Measurements from ENCODE around the gene ARHGAP26. TPM values are rescaled to one million over a fixed set of nuclear protein-coding genes. Genes with fewer than 3 reads are reported as not detected.

ARHGAP26 gene
- total RNA-seq, 1 experiment from 2014 or later, result 34.5 TPM

DNA sequence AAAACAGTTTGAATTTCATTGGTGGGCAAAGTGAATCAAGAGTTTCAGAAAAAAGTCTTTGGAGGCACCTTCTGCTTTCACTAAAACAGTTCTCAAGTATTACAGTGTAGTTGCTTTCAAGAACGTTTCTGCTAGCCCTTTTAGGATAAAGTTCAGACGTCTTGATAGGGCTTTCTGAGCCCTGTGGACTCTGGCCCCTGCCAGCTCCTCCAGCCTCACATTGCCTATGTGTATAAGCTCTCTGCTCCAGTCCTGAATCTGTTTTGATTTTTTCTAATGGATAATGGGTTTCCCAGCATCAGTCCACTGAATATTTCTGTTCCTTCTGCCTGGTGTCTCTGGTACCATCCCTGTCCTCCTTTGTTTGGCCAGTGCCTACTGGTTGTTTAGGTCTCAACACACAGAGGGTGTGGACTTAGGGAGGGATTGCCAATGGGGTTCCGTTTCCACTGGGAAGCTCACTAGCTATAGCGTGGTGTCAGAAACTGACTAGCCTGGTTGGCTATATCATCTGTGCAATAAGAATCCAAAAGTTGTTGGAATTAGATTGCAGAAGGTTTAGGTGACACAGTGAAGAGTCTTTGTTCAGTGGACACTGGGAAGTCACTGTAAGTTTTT, 26.4 kb downstream of the ARHGAP26 start:
- intact Hi-C loops (cut with micrococcal nuclease), result no loop called here
- Histone ChIP-seq H2AFZ (ENCODE audit: low read depth, low read length, poor library complexity, severe bottlenecking) (no peak overlapping the region), H4K20me1 (ENCODE audit: insufficient read depth) (no peaks in the 10 kb centered on the region), H3K4me1 (ENCODE audit: control insufficient read depth in 1 of 2, insufficient read depth in 2 of 2, low read length in 2 of 2) (peaks cover 2 to 11% of the 10 kb centered on the region in 2 experiments; a peak in 3 of 4 replicates), H3K27me3 (ENCODE audit: insufficient read depth, low read length) (no peaks in the 10 kb centered on the region), H3K9me2 (ENCODE audit: insufficient read depth) (no peaks in the 10 kb centered on the region), H3K36me3 (ENCODE audit: control insufficient read depth in 1 of 2, insufficient read depth in 2 of 2, low read length in 2 of 2) (no peaks in the 10 kb centered on the region), H3K27ac (ENCODE audit: low read depth, low read length) (no peak overlapping the region), H3K4me3 (replicated peaks in 1 of 2; ENCODE audit: low read depth in 1 of 2, low read length in 2 of 2) (no peak overlapping the region), H3K79me2 (ENCODE audit: insufficient read depth, low read length) (peaks cover 36% of the 10 kb centered on the region), H3K9ac (ENCODE audit: low read length) (no peak overlapping the region), H3K4me2 (ENCODE audit: low read length) (no peak overlapping the region), H3K9me3 (ENCODE audit: control insufficient read depth in 1 of 2, insufficient read depth in 1 of 2, low read depth in 1 of 2, low read length in 2 of 2) (no peaks in the 10 kb centered on the region)
- ATAC-seq, result no peak
- ChIA-PET RAD21 (ENCODE audit: low non-redundant PET in 1 of 2, low total read pairs in 2 of 2, uncharacterized antibody in 2 of 2, unreplicated experiment in 2 of 2) (no interaction called here), POLR2A (no interaction called here), CTCF (interaction anchor here (1.2 kb wide), 1 partner anchor 9 kb away, joined by 3 read pairs; no protein-coding TSS in a partner anchor)
- TF ChIP-seq SP1 (IDR thresholded peaks at IDR 0.05; ENCODE audit: low read depth), result no peak
- TF ChIP-seq POLR2AphosphoS5 (IDR thresholded peaks at IDR 0.05; ENCODE audit: low read depth, low read length), result no peak
- no peak for TF ChIP-seq ZNF274 (IDR thresholded peaks at IDR 0.05; ENCODE audit: low read depth, low read length)
- TF ChIP-seq CEBPB (IDR thresholded peaks at IDR 0.05; ENCODE audit: low read depth), result no peak
- no peak for TF ChIP-seq ZFX (IDR thresholded peaks at IDR 0.05)
- no peak for TF ChIP-seq CBX3 (IDR thresholded peaks at IDR 0.05; ENCODE audit: low read depth)
- TF ChIP-seq, protein P1, sequence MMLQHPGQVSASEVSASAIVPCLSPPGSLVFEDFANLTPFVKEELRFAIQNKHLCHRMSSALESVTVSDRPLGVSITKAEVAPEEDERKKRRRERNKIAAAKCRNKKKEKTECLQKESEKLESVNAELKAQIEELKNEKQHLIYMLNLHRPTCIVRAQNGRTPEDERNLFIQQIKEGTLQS (IDR thresholded peaks at IDR 0.05), result no peak
- no peak for TF ChIP-seq EZH2phosphoT487 (IDR thresholded peaks at IDR 0.05; ENCODE audit: borderline replicate concordance)
- no TSS peak for BruUV-seq (replicated peaks)
- no peak for DNase-seq (ENCODE audit: low read depth, low spot score)

DNA sequence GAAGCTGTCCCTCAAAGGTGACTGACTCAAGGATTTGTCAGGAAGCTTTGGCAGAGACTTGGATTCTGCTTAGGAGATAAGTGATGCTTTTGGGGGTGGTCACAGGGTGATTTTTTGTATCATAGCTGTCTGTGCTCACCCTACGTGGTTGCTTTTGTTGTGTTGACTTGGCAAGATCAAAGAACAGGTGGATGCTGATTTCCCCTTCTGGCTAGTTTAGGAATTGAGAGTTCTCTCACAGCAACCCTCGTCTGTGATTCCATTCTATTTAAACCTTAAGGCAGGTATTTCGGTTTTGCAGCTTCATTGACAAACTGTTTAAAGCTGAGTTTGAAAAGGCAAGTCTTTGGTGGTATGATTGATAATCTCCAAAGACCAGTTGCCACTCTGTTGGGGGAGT, 27.2 kb downstream of the ARHGAP26 start:
- Histone ChIP-seq H3K4me3 (replicated peaks in 1 of 2; ENCODE audit: low read depth in 1 of 2, low read length in 2 of 2) (no peak overlapping the region), H3K36me3 (ENCODE audit: control insufficient read depth in 1 of 2, insufficient read depth in 2 of 2, low read length in 2 of 2) (no peaks in the 10 kb centered on the region), H3K9ac (ENCODE audit: low read length) (no peak overlapping the region), H3K4me2 (ENCODE audit: low read length) (no peak overlapping the region), H3K4me1 (ENCODE audit: control insufficient read depth in 1 of 2, insufficient read depth in 2 of 2, low read length in 2 of 2) (peaks cover 2 to 11% of the 10 kb centered on the region in 2 experiments; a peak in 3 of 4 replicates), H3K9me2 (ENCODE audit: insufficient read depth) (no peaks in the 10 kb centered on the region), H4K20me1 (ENCODE audit: insufficient read depth) (no peaks in the 10 kb centered on the region), H3K9me3 (ENCODE audit: control insufficient read depth in 1 of 2, insufficient read depth in 1 of 2, low read depth in 1 of 2, low read length in 2 of 2) (no peaks in the 10 kb centered on the region), H3K27ac (ENCODE audit: low read depth, low read length) (no peak overlapping the region), H3K27me3 (ENCODE audit: insufficient read depth, low read length) (no peaks in the 10 kb centered on the region), H3K79me2 (ENCODE audit: insufficient read depth, low read length) (peaks cover 36% of the 10 kb centered on the region), H2AFZ (ENCODE audit: low read depth, low read length, poor library complexity, severe bottlenecking) (no peak overlapping the region)
- ChIA-PET CTCF (interaction anchor here (0.8 to 1.2 kb wide), 2 partner anchors 8 to 17 kb away, joined by 3 read pairs; no protein-coding TSS in a partner anchor), POLR2A (no interaction called here), RAD21 (ENCODE audit: low non-redundant PET in 1 of 2, low total read pairs in 2 of 2, uncharacterized antibody in 2 of 2, unreplicated experiment in 2 of 2) (no interaction called here)
- DNase-seq (ENCODE audit: low read depth, low spot score) (no peak), ATAC-seq (no peak)
- BruUV-seq (replicated peaks), result no TSS peak
- intact Hi-C loops (cut with micrococcal nuclease), result no loop called here
- TF ChIP-seq RAD21 (IDR thresholded peaks at IDR 0.05; ENCODE audit: low read depth) (no peak), SP1 (IDR thresholded peaks at IDR 0.05; ENCODE audit: low read depth) (no peak), CBX3 (IDR thresholded peaks at IDR 0.05; ENCODE audit: low read depth) (no peak), TCF7L2 (IDR thresholded peaks at IDR 0.05; ENCODE audit: borderline replicate concordance, extremely low read depth, insufficient read depth, insufficient read length) (no peak), EGR1 (IDR thresholded peaks at IDR 0.05; ENCODE audit: low read depth) (no peak), POLR2A (IDR thresholded peaks at IDR 0.05; ENCODE audit: borderline replicate concordance, extremely low read depth, insufficient read depth, insufficient read length) (no peak), SRF (IDR thresholded peaks at IDR 0.05; ENCODE audit: low read depth) (no peak)
- TF ChIP-seq, protein P1 (IDR thresholded peaks at IDR 0.05), result no peak
- TF ChIP-seq, protein P2, sequence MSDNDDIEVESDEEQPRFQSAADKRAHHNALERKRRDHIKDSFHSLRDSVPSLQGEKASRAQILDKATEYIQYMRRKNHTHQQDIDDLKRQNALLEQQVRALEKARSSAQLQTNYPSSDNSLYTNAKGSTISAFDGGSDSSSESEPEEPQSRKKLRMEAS (IDR thresholded peaks at IDR 0.05), result no peak
- TF ChIP-seq, protein P3, sequence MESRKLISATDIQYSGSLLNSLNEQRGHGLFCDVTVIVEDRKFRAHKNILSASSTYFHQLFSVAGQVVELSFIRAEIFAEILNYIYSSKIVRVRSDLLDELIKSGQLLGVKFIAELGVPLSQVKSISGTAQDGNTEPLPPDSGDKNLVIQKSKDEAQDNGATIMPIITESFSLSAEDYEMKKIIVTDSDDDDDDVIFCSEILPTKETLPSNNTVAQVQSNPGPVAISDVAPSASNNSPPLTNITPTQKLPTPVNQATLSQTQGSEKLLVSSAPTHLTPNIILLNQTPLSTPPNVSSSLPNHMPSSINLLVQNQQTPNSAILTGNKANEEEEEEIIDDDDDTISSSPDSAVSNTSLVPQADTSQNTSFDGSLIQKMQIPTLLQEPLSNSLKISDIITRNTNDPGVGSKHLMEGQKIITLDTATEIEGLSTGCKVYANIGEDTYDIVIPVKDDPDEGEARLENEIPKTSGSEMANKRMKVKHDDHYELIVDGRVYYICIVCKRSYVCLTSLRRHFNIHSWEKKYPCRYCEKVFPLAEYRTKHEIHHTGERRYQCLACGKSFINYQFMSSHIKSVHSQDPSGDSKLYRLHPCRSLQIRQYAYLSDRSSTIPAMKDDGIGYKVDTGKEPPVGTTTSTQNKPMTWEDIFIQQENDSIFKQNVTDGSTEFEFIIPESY (IDR thresholded peaks at IDR 0.05; ENCODE audit: extremely low read depth, insufficient replicate concordance, low read length), result no peak
- TF ChIP-seq, protein P4, sequence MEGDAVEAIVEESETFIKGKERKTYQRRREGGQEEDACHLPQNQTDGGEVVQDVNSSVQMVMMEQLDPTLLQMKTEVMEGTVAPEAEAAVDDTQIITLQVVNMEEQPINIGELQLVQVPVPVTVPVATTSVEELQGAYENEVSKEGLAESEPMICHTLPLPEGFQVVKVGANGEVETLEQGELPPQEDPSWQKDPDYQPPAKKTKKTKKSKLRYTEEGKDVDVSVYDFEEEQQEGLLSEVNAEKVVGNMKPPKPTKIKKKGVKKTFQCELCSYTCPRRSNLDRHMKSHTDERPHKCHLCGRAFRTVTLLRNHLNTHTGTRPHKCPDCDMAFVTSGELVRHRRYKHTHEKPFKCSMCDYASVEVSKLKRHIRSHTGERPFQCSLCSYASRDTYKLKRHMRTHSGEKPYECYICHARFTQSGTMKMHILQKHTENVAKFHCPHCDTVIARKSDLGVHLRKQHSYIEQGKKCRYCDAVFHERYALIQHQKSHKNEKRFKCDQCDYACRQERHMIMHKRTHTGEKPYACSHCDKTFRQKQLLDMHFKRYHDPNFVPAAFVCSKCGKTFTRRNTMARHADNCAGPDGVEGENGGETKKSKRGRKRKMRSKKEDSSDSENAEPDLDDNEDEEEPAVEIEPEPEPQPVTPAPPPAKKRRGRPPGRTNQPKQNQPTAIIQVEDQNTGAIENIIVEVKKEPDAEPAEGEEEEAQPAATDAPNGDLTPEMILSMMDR (IDR thresholded peaks at IDR 0.05 in 2 of 3, conservative IDR thresholded peaks at IDR 0.05 in 1 of 3; ENCODE audit: borderline replicate concordance in 1 of 3, insufficient read depth in 1 of 3, low read depth in 2 of 3, low read length in 2 of 3), result no peak; a peak in 1 of 6 replicates
